AG04449 (cell line): ENCODE data around the gene RAB3B.

Experiments used
- CTCF ChIA-PET: fragments of 350-600 bp; formaldehyde crosslinking; extraction: SDS; loops from one replicate; lab custom pipeline; 2021; ENCODE audit warnings: antibody characterized with exemption; lab: Yijun Ruan, JAX
- POLR2A ChIA-PET: fragments of 400-600, 350-600 bp; formaldehyde crosslinking; extraction: SDS; loops from one replicate; lab custom pipeline; 2020; ENCODE audit warnings: antibody characterized with exemption, inconsistent platforms; lab: Yijun Ruan, JAX
- DNase-seq: peaks from one replicate; pipeline ENCODE4 v3.0.0-alpha.2; 2010; ENCODE audit warnings: low read depth, low spot score
- H3K4me3 ChIP-seq: 2 replicates; pipeline ENCODE4 v1.5.1; 2011; ENCODE audit warnings: low read depth, mild to moderate bottlenecking, control low read depth, low read length
- TF ChIP-seq, protein P1 (sequence below): IDR thresholded peaks from one replicate; pipeline ENCODE4 v1.5.1; 2011; ENCODE audit warnings: mild to moderate bottlenecking, moderate library complexity, low read length, control low read depth, inconsistent platforms; ENCODE audit not compliant: insufficient read depth; ENCODE audit errors: missing control alignments

RAB3B gene

DNA sequence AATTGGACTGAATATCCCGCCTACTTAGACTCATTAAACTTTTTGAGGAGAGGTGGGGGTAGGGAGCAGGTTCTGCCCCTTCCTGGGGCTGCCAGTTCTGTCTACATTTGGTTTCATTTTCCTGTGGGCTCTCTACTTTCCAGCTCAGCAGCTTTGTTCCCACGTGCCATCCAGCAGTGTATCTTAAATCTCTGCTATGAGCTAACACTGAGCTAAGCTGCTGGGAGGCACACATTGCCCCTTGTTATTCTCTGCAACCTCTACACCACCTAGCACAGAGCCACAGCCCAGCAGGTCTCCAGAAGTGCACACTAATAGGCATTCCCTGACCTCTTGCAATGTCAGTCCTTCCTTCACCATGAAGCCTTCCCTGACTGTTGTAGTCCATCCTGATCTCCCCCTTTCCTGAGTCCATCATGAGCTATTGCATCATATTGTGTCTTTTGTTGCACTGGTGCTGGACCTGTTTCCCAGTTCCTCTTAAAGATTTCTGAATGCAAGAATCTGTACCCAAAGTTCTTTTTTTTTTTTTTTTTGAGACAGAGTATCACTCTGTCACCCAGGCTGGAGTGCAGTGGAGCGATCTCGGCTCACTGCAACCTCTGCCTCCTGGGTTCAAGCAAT is 83.3 kb downstream of the RAB3B start:
- no peak for DNase-seq
- ChIA-PET POLR2A (interaction anchor here (1.3 to 1.9 kb wide), 2 partner anchors 10 to 17 kb away, joined by 5 read pairs; no protein-coding TSS in a partner anchor), CTCF (interaction anchor here (1.1 to 4.6 kb wide), 3 partner anchors 10 to 40 kb away, joined by 3 to 35 read pairs (median 4); no protein-coding TSS in a partner anchor)
- no peak overlapping the region for H3K4me3 ChIP-seq
- TF ChIP-seq, protein P1, sequence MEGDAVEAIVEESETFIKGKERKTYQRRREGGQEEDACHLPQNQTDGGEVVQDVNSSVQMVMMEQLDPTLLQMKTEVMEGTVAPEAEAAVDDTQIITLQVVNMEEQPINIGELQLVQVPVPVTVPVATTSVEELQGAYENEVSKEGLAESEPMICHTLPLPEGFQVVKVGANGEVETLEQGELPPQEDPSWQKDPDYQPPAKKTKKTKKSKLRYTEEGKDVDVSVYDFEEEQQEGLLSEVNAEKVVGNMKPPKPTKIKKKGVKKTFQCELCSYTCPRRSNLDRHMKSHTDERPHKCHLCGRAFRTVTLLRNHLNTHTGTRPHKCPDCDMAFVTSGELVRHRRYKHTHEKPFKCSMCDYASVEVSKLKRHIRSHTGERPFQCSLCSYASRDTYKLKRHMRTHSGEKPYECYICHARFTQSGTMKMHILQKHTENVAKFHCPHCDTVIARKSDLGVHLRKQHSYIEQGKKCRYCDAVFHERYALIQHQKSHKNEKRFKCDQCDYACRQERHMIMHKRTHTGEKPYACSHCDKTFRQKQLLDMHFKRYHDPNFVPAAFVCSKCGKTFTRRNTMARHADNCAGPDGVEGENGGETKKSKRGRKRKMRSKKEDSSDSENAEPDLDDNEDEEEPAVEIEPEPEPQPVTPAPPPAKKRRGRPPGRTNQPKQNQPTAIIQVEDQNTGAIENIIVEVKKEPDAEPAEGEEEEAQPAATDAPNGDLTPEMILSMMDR: no peak

DNA sequence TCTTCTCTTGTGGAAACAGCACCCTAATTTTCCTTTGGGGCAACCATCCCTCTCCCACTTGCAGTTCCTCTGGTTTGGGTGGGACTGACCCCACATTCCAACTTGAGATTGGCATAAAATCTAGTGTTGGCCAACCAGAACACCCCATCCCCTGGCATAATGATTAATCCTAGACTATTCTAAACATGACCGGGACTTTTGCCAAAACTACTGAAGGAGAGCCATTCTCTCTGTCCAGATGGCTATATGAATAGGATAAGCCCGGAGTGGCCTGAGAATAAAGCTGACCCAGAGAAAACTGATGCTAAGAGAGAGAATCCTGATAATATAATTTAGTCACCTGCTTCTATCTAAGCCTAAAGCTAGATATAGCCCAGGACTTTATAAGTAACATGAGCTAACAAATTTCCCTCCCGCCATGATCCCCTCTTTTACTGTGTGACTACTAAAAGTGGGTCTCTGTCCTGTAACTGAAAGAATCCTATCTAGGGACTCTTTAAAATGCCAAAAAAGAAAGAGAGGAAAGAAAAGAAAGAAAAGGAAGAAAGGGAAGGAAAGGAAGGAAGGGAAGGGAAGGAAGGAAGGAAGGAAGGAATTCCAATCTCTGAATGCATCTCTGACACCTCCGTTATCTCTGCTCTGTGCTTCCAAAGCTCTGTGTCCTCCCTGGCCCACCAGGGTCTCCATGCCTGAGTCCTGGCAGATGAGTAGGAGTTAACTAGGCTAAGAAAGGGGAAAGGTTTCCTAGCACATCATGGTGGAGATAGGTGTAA is 84.0 kb downstream of the RAB3B start:
- TF ChIP-seq, protein P1: no peak
- DNase-seq: no peak
- POLR2A ChIA-PET: interaction anchor here (1.3 to 1.9 kb wide), 2 partner anchors 9 to 18 kb away, joined by 5 read pairs; no protein-coding TSS in a partner anchor
- no peak overlapping the region for H3K4me3 ChIP-seq
- CTCF ChIA-PET: interaction anchor here (1.1 to 4.6 kb wide), 3 partner anchors 9 to 40 kb away, joined by 3 to 35 read pairs (median 4); no protein-coding TSS in a partner anchor

DNA sequence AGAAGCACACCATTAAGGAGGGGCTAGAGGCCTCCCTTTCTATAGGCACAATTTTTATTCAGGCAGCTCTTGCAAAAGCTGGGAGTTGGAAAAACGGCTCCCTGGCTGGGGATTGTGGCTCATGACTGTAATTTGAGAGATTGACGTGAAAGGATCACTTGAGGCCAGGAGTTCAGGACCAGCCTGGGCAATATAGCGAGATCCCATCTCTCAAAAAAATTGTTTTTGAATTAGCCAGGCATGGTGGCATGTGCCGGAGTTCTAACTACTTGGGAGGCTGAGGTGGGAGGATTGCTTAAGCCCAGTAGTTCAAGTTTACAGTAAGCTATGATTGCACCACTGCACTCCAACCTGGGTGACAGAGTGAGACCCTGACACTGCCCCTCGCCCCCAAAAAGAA is 88.0 kb downstream of the RAB3B start:
- TF ChIP-seq, protein P1: no peak
- no peak overlapping the region for H3K4me3 ChIP-seq
- ChIA-PET POLR2A (interaction anchor here (0.6 kb wide), 1 partner anchor 414 kb away, joined by 3 read pairs; no protein-coding TSS in a partner anchor), CTCF (interaction anchor here (1.2 to 3.6 kb wide), 2 partner anchors 16 to 23 kb away, joined by 3 to 19 read pairs; no protein-coding TSS in a partner anchor)
- DNase-seq: no peak

DNA sequence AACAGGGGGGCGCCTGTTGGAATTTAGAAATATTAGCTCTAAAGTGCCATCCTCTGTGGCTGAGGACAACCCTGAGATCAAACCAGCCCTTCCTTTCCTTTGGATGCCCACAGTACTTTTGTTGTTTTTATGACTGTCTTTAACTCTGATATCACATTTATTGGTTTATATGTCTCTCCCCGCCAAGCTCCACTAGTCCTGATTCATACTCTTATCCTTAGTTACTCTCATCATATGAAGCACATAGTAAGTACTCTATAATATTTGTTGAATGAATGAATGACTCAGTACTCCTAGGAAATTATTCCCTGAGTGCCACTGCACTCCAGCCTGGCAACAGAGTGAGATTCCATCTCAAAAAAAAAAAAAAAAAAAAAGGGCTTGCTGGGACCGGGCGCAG is 89.3 kb downstream of the RAB3B start:
- no peak overlapping the region for H3K4me3 ChIP-seq
- TF ChIP-seq, protein P1: no peak
- ChIA-PET POLR2A (no interaction called here), CTCF (interaction anchor here (6.1 kb wide), 1 partner anchor 26 kb away, joined by 80 read pairs; no protein-coding TSS in a partner anchor)
- no peak for DNase-seq

DNA sequence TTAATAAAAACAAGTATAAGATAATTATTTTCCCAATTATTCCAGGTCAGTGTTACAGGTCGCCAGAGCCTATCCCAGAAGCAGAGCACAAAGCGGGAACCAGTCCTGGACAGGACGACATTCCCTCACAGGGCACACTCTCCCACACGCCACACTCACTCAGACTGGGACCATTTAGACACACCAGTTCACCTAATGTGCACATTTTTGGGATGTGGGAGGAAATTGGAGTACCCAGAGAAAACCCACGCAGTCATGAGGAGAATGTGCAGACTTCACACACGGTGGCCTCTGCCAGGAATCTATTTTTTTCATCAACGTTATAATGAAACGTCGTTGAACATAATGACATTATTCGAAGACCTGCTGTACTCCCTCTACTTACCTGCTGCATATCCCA is 91.5 kb downstream of the RAB3B start:
- POLR2A ChIA-PET: interaction anchor here (0.9 to 2.8 kb wide), 3 partner anchors 21 to 106 kb away, joined by 3 to 25 read pairs (median 21); no protein-coding TSS in a partner anchor
- no peak for DNase-seq
- TF ChIP-seq, protein P1: no peak
- CTCF ChIA-PET: interaction anchor here (0.8 to 6.1 kb wide), 6 partner anchors 8 to 105 kb away, joined by 4 to 80 read pairs (median 33); no protein-coding TSS in a partner anchor
- H3K4me3 ChIP-seq: no peak overlapping the region
